DMS114 treated with DMSO at 0.1 percent for 48 hours (cell line): Measurements from ENCODE around the gene WBP1.
"Not testable (repeated sequence)": the region's sequence is repeated elsewhere in the genome, so short reads cannot be mapped to it uniquely, and the experiment has no call there.

Experiments used
- DNase-seq: peaks from one replicate; lab custom pipeline; 2025; ENCODE audit not compliant: unreplicated experiment; lab: John Stamatoyannopoulos, UW

The WBP1 gene

DNA sequence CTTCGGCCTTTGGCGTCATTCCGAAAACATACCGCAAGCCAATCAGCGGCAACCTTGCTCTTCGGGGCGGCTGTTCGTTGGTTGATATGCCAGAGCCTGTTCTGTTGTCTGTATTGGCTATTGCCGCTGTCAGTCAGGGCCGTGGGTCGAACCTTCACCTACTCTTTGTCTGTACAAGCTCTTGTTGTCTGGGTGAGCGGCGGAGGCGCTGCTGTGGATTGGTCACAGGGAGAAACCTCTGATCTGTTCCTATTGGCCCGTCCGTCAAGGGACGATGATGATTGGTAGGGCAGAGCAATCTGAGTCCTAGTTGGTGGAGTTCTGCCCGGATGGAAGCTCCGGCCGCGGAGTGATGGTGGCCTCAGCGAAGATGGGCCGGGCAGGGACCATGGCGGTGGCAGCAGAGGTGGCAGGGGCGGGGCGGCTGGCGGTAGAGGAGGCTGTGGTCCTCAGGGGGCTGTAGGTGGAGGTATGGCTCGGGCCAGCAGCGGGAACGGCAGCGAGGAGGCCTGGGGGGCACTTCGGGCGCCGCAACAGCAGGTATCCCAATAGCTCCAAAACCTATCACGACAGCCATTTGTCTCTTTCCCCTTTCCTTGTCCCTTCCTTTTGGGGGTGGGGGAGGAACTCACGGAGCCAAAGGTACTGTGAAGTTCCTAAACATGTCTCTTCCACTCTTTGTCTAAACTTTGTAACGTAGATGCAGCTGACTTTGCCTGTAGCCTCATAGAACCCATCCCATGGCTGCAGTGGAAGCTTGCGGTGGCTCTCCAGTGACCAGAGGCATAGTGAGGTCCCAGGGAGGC lies at the start of gene WBP1:
TSS of gene WBP1 (plus strand) at position 307 of the 806 bp plus-strand sequence. CDS start at position 472, 165 bp downstream.
- DNase-seq, result peak; percentile 100

DNA sequence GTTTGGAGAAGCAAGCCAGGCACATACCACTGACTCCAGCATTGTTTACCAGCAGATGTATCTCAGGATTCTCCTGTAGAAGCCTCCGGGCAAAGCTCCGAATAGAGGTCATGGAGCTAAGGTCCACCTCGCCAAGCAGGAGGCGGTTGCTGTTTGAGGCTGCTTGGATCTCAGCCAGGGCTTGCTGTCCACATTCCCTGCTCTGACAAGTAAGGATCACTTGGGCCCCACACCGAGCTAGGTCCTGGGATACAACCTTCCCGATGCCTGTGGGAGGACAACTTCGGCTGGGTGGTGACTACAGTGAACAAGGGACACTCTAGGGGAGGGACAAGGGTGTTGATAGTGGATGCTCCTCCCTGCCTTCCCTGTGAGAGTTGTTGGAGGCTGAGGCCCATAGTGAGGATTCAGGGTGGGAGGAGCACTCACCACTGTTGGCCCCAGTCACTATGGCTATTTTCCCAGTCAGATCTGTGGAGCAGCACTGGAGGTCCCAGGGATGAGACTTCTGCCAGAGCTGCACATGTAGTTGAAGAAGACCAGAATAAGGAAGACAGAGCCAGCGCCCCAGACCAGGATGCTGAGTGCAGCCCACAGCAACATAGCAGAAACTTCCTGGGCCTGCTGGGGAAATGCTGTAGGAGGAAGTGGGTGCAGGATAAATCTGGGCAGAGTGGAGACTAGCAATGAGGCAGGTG lies 45.1 kb upstream of the WBP1 start:
- no peak for DNase-seq

DNA sequence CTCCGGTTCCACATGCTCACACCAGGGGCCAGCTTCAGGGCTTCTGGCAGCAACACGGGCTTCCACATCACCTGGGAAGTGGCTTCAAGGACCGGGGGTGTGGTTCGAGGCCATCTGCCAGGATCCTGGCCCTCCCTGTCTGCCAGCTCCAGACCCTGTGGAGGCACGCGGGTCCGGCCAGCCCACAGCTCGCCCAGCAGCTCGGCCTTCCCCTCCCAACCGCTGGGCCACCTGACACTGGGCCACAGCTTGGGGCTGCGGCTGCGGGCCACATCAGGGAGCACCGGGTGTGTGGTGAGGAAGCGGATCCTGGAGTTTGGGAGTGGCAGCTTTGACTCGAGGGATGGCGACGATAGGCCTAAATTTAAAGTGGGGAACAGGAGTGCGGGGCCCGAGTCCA lies 43.8 kb upstream of the WBP1 start:
- no peak for DNase-seq

DNA sequence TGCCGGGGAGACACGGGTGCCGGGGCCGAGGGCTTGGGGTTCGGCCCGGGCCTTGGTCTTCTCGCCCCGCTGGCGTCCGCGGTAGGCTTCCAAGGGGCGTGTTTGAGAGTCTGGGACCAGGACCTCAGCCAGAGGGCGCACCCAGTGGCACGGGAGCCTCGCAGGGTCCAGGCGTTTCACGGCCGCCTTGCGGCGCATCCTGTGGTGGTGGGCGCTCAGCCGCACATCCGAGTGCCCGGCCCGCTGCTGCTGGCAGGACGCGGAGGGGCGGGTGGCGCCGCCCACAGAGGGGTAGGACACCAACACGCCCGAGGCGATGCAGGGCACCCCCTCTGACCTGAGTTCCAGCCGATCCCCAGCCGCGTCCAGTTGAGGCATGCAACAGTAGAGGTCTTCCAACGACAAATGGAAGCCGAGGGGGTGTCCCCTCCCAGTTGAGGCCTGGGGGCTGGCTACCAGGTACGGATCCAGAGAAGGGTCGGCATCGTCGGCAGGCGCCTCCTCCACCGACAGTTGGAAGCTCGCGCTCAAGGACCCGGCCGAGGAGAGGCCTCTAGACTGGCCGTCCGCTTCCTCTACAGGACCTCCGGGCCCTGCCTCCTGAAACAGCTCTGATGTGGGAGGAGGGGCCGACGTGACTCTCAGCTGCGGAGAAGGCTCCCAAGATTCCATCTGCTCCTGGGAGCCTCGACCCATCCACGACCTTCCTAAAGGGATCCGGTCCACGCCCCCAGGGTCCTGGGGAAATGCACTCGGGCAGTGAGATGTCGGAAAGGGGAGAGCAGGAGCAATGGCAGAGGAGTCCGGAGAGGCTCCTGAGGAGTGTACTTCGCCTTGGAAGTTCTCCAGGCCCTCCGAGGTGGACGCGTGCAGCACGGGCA lies 43.1 kb upstream of the WBP1 start:
- no peak for DNase-seq

DNA sequence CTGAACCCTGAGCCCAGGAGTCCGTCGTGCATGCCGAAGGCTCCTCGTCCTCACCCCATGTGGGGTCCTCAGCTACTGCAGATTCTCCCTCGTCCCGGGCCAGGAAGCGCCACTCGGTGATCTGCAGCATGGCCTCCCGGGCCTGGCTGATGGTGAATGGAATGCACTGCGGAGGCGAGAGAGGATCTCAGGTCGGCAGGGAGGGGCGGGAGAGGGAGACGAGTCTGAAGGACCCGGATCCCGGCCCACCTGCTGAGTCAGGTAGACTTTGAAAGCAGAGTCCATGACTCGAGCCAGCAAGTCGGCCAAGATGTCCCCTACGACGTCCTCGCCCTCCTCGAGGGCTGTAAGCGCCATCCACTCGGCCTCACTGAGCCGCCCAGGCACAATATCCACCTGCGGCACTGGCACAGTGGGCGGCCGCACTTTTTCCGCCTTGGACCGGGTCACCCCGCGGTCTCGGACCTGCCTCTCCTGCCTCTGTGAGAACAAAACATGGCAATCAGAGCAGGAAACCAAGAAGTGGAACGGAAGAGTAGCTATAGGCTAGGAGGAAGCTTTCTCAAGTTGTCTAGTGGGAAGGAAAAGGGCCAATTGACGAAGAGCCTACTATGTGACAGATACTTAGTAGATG lies 42.4 kb upstream of the WBP1 start:
- no peak for DNase-seq

DNA sequence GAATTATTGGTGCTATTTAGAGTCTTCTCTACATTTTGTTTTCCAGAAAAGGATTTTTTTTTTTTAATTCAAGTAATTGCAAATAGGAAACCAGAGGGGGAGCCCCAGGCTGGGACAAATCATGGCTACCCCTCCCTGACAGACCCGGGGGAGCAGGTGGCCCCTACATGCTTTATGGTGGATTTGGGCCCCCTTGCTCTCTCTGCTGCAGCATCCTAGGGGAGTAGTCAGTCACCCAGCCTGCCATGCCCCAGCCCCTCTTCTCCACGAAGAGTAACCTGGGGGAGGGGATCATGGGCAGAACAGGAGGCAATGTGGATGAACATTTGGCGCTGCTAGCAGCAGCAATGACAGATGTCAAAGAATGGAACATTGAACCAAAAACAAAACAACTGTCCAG lies 41.5 kb upstream of the WBP1 start:
- DNase-seq, result no peak

DNA sequence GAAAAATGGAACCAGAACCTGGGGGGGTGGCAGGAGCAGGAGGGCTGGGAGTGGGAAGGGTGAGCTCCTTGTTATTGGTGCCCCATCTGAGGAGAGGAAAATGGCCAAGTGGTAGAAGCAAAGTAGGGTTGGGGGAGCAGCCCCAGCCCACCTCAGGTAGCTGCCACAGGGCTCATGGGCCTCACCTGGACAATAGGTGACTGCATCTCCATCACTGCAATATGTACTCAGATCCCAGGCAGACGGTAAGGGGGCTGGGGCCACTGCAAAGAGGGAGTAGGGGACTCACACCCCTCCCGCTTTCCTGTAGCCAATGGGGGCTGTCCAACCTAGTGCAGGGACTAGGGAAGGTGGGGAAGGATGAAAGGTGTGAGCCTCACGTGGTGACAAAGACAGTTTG lies 41.0 kb upstream of the WBP1 start:
- DNase-seq, result no peak

DNA sequence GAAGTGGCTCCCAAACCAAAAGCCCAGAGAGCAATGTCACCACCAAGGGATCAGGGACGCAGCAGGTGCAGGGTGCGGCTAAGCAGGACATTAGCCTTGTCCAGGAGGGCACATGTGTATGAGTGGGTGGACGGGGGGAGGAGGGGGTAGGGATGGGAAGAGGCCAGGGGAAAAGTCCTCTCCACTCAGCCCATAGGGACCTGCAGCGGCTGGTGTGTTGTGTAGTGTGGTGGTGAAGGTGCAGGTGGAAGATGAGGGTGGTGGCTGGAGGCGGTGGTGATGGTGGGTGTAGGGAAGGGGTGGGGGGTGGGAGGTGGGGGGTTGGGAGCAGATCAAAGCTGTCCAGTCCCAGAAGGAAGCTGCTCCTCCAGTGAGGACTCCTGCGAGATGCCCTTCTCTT lies 40.5 kb upstream of the WBP1 start:
- DNase-seq, result no peak

DNA sequence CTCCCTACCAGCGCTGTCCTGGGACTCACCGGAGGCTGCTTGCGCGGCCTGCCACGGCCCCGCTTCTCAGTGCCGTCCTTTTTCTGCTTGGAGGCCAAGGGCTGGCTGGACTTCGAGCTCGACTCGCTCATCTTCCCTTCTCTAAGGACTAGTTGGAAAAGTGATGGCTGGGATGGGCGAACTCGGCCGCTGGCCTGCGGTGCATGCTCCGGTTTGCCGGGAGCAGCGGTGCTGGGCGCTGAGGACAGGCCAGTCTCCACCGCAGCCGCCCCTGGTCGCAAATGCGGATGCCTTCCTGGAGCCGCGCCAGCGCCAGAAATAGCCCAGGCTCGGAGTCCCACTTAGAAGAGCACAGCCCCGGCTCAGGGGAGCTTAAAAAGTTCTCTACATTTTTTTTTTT lies 39.9 kb upstream of the WBP1 start:
- DNase-seq, result no peak

DNA sequence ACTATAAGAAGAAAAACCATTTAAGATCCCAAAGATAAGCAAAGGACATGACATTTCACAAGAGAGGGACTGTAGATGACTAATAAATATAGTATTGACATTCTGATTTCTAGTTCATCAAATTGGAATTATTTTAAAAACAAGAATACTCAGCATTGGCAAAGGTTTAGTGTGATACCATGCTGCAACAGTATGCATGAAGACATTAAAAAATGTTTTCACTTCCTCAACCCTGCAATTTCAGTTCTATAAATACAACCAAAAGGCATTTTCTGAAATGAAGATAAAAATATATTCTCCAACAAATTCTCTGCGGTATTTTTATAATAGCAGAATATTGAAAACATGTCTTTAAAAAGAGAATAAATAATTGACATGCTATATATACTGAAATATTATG lies 38.9 kb upstream of the WBP1 start:
- DNase-seq, result no peak

DNA sequence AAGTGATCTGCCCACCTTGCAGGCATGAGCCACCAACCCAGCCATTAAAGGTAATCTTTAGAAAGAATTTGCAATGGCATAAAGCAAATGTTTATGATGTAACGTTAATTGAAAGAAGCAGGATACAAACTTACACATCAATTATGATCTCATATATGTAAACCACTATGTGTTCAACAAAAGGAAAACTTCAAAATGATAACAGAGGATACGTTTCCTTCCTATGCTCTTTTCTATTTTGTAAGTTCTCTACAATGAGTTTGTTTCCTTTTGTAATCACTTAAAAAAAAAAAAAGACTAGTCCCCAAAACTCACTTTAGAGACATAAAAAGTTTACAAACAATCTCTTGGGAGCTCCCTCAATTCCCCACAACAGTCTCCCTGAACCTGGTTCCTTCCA lies 38.2 kb upstream of the WBP1 start:
- DNase-seq, result no peak

DNA sequence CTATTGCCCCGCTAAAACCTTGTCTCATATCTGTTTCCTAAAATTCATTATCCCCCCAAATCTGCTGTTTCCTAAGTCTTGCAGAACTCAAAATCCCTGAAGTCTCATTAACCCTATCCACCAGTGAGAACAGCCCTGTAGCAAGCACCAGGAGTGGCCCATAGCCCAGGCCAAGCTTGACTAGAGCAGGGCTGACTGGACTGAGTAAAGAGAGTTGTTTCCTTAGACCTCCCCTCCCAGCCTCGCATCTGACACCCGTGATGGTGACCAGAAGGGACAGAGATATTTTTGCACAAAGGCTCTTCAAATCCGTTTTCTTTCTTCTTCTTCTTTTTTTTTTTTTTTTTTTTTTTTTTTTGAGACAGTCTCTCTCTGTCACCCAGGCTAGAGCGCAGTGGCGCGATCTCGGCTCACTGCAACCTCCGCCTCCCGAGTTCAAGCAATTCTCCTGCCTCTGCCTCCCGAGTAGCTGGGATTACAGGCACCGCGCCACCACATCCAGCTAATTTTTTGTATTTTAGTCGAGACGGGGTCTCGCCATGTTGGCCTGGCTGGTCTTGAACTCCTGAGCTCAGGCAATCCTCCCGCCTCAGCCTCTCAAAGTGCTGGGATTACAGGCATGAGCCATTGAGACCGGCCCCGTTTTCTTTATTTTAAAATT lies 37.7 kb upstream of the WBP1 start:
- not testable (repeated sequence) for DNase-seq

DNA sequence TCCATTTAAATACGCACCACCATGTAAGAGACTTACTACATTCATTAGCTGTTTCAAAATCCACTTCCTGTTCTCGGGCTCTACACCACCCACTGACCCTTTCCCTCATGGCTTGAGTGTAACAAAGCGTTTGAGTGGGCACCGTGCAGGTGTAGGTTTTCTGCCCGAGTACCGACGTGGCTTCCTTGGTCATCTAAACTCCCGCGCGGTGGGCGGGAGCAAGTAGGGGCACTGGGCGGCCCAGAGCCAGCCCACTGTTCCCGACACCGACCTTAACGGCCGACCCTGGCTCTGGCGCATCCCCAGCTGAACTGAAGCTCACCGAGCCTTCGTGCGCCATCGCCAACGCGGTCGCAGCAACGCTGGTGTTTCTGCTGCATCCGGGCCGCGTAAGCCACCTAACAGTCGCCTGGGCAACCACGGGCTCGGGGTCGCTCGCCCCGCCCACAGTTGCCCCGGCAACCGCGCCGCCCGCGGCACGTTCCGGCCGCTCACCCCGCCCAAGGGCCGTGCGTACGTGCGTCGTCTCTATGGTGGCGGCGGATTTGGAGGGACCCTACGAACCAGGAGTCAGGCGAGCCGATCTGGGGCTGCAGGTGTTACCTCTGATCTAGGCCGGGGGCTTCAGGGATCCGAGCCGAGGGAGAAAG lies 36.9 kb upstream of the WBP1 start, which contains the start of the genes C2orf81 and WDR54:
TSS of gene C2orf81 (minus strand) at position 399 of the 650 bp plus-strand sequence. CDS start at position 340, 59 bp downstream.
TSS of gene WDR54 (plus strand) at position 510 of the 650 bp plus-strand sequence. CDS start 424 bp downstream, outside the sequence.
- peak; percentile 88 for DNase-seq

DNA sequence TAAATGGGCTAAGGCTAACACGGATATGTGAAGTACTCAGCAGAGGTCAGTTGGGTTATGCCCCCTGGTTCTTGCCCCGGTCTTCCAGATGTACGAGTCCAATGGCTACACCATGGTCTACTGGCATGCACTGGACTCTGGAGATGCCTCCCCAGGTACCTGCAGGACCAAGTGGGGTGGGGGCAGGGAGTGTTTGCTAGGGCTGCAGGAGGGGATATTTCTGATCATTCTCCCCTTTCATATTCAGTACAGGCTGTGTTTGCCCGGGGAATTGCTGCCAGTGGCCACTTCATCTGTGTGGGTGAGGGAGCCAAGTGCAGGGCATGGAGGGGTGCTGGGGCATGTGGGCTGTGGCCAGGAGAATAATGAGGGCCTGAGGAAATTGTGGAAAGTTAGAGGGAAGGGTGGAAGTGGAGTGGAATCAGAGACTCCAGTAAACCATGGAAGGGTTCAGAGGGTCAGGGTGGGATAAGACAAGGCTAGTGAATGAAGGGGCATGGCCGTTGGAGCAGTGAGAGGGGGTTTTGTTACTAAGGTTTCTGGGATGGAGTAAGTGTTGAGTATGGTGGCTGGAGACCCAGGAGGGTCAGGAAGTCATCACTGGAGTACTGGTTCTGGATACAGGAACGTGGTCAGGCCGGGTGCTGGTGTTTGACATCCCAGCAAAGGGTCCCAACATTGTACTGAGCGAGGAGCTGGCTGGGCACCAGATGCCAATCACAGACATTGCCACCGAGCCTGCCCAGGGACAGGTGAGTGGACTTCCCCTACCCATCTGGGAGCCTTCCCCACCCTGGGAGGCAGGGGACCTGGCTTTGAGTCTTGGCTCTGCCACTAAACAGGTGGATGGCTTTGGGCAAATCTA lies 34.8 kb upstream of the WBP1 start:
- DNase-seq, result no peak

DNA sequence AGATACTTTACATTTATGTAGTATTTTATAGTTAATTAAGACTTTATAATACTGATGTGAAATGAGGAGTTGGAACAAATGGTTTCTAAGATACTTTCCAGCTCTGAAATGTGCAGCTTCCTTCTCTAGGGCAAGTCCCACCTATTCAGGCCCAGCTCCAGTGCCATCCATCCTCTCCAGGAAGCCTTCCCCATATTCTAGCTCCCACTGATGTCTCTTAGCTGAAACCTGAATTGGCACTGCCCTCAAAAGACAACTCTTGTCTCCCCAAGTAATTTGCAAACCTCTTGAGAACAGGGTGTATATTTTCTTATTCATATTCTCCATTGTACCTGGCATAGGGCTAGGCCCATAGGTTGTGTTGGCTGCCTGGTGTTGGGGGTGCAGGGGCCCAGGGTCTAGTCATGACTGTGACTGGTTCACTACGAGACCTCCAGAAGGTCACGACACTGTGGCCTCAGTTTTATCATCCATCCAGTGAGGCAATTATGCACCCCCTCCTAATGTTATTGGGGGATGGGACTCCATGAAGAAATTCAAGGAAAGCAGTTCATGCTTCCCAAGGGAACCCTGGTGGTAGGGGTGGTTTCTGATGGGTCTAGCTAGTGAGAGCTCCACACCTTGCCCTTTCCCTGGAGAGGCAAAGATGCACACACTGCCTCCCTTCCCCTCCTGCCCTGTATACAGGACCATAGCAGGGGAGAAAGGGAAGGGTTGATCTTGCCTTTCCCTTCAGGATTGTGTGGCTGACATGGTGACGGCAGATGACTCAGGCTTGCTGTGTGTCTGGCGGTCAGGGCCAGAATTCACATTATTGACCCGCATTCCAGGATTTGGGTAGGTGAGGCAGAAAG lies 33.9 kb upstream of the WBP1 start:
- no peak for DNase-seq

DNA sequence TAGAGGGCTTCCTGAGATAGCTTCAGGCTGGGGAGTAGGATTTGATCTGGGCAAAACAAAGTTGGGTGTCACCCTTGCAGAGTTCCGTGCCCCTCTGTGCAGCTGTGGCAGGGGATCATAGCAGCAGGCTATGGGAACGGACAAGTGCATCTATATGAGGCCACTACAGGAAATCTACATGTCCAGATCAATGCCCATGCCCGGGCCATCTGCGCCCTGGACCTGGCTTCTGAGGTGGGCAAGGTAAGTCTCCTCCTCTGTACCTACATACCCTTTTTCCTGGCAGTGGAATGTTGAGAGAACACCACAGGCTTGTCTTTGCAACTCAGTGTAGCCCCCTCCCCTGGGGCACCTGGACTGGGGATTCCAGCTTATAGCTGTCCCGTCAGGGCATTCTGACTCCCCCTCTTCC lies 33.2 kb upstream of the WBP1 start:
- no peak for DNase-seq

DNA sequence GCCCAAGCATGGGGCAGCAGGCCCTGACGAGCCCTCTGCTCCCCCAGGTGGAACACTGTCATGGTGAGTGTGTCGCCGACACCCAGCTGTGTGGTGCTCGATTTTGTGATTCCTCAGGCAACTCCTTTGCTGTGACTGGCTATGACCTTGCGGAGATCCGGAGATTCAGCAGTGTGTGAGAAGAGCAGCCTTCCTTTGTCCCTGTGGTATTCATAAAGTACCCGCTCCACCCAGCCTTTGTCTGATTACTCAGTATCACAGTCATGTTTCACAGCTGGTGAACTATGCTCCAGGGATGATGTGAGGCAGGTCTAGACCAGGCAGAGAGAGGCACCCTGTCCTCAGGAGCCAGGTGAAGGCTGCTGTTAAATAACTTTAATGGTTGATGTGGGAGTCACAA lies 32.7 kb upstream of the WBP1 start:
- no peak for DNase-seq

DNA sequence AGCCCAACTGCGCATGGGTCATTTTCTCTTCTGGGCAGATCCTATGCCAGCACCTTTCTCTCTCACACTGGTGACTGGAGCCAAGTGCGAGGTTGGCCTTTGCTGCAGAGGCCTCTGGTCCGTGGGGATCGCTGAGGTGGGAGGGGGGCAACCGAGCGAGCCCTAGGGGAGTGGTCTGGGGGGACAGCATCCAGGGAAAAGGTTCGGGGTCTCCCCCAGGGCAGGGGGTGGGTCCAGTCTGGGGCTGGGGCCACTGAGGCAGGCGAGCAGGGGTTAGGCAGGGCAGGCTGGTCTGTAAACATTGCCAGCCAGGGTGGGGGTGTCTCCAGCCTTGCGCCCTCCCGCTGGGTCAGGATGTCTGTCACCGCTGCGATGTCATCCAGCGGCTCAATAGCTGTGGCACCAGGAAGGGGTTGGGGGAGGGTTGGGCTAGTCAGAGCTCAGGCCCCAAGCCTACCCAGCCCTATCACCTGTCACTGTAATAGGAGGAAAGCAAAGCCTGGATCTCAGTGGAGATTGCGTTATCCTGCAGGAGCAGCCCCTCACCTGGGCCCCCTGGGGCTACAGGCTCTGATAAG lies 32.0 kb upstream of the WBP1 start:
- DNase-seq, result no peak
